ENCODE data around the gene OR1I1.

GRCh38 chr19:15122331-15123030, 40.5 kb downstream of the OR1I1 start:
- TF ChIP-seq, protein P1, sequence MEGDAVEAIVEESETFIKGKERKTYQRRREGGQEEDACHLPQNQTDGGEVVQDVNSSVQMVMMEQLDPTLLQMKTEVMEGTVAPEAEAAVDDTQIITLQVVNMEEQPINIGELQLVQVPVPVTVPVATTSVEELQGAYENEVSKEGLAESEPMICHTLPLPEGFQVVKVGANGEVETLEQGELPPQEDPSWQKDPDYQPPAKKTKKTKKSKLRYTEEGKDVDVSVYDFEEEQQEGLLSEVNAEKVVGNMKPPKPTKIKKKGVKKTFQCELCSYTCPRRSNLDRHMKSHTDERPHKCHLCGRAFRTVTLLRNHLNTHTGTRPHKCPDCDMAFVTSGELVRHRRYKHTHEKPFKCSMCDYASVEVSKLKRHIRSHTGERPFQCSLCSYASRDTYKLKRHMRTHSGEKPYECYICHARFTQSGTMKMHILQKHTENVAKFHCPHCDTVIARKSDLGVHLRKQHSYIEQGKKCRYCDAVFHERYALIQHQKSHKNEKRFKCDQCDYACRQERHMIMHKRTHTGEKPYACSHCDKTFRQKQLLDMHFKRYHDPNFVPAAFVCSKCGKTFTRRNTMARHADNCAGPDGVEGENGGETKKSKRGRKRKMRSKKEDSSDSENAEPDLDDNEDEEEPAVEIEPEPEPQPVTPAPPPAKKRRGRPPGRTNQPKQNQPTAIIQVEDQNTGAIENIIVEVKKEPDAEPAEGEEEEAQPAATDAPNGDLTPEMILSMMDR (conservative IDR thresholded peaks at IDR 0.05), result no peak
- TF ChIP-seq EZH2 (IDR thresholded peaks at IDR 0.05; ENCODE audit: low read depth), result no peak

Measured in PC-9 (cell line).